Choroid plexus epithelial cell (primary cell): ENCODE measurements around the gene NEK1.

ENCODE experiments used
- DNase-seq: peaks from one replicate; pipeline ENCODE4 v3.0.0-alpha.2; 2010; ENCODE audit warnings: low read depth
- H3K4me3 ChIP-seq: 2 replicates; pipeline ENCODE4 v1.5.1; 2011; ENCODE audit warnings: low read depth, mild to moderate bottlenecking, control low read depth, low read length, moderate library complexity
- TF ChIP-seq, protein P1 (sequence below): conservative IDR thresholded peaks from 2 replicates; pipeline ENCODE4 v1.5.1; 2011; ENCODE audit warnings: low read depth, mild to moderate bottlenecking, control low read depth, inconsistent platforms, low read length, moderate library complexity

Gene NEK1

DNA sequence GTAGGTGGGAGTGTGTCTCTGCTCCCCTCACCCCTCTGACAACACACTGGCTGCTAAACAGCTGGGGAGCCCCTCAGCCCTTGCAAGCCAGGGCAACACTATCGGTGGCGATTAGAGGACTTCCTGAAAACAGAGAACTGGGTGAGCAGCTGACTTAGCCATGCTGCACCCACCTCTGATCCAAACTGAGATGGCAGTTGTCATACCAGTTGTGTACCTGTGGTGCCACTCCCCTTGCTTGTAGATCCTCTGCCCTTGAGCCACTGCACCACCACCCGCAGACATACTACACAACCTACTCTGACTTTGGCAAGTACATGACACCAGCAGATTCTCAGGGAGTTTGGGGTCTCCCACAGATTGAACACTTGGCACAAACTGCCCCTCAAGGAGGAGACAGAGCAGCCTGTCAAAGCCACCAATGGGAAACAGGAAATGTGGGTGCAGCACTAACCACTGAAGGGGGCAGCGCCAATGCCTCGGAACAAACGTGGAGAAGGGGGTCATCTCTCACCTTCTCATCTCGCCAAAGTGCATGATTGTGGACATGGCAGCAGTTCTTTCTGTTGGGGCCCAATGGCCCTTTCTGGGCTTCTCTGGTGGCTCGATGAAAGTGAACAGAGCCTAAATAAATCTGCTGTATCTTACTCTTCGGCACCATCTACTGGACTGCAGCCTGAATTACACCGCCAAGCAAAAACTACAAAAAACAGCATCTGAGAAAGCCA is 119.8 kb downstream of the NEK1 start:
- TF ChIP-seq, protein P1, sequence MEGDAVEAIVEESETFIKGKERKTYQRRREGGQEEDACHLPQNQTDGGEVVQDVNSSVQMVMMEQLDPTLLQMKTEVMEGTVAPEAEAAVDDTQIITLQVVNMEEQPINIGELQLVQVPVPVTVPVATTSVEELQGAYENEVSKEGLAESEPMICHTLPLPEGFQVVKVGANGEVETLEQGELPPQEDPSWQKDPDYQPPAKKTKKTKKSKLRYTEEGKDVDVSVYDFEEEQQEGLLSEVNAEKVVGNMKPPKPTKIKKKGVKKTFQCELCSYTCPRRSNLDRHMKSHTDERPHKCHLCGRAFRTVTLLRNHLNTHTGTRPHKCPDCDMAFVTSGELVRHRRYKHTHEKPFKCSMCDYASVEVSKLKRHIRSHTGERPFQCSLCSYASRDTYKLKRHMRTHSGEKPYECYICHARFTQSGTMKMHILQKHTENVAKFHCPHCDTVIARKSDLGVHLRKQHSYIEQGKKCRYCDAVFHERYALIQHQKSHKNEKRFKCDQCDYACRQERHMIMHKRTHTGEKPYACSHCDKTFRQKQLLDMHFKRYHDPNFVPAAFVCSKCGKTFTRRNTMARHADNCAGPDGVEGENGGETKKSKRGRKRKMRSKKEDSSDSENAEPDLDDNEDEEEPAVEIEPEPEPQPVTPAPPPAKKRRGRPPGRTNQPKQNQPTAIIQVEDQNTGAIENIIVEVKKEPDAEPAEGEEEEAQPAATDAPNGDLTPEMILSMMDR: peak; percentile 89
- DNase-seq: peak; percentile 71
- no peak overlapping the region for H3K4me3 ChIP-seq

DNA sequence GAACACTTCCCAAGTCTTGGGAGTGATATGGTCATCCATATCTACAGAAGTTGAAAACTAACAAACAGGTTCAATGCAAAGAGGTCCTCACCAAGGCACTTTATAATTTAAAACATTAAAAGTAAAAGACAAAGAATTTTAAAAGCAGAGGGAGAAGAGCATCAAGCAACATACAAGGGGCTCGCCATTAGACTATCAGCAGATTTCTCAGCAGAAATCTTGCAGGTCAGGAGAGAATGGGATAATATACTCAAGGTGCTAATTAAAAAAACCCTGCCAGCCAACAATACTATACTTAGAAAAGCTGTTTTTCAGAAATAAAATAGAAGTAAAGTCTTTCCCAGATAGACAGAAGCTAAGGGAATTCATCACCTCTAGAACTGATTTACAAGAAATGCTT is 121.2 kb downstream of the NEK1 start:
- no peak overlapping the region for H3K4me3 ChIP-seq
- DNase-seq: no peak
- TF ChIP-seq, protein P1: no peak

DNA sequence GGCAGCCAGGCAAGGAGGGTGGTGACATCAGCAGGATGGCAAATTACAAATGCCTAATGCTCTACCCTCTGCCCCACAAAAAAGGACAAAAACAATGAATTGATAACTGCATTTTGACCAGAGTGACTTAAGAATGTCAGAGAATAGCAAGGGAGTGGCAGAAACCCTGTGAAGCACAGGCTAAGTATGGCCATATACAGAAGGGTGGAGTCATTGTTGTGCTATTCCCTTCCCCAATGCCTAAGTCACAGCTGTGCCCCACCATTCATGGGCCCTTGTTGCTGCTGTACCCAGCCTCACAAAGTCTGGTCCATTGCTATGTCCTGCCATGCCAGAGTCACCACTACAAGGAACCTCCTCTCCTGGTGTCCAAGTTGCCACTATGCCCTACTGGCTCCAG is 123.1 kb downstream of the NEK1 start:
- DNase-seq: no peak
- TF ChIP-seq, protein P1: no peak

DNA sequence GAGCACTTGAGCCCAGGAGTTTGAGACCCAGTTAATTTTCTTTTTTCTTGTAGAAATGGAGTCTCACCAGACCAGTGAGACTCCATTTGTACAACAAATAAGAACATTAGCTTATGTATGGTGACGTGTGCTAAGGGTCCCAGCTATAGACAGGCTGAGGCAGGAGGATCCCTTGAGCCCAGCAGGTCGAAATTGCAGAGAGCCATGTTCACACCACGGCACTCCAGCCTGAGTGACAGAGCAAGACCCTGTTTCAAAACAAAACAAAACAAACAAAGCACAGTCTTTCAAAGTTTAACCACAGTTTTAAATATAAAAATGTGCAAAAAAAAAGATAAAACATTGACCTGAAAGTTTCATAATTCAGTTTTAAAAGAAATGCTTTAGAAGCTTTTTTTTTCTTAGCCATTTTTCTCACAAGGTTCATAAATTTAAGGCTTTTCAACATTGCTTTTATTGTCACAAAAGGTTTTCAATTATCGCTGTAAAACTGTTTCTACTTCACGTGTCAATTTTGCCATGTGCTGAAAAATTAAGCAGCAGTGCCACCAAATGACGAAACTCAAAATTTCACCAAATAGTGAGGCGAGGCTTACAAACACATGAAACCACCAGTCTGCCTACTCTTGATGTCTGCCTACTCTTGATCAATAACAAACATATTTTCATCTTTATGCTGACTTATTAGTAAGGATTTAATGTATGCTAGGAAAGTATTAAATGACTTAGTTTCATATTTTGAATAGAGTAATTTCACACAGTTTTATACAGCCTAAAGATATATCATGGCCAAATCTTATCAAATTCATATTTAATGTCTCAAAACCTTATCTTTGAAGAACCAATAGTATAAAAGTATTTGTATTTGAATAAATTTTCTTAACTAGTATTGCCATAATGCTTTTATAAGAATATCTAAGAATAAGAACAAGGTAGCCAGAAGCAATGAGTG is 126.3 kb downstream of the NEK1 start:
- TF ChIP-seq, protein P1: peak; percentile 58
- peak; percentile 79 for DNase-seq
- no peak overlapping the region for H3K4me3 ChIP-seq

More for the DNA sequence above, 123.1 kb downstream of the NEK1 start:
- H3K4me3 ChIP-seq: no peak overlapping the region

DNA sequence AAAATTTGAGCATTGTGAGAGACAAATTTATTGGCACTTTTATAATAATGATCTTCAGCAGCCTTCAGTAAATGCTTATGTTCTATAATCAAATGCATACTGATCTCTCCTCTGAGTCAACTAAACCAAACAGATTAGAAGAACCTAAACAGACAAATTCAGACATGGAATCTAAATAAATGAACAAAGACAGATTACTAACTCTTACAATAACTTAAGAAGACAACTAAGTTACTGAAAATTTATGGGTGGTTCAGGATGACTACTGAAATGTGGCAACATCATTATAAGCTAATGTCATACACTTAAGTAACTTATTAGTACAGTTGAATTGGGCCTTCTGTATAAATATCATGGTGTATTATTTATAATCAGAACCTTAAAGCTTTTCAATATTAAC is 127.3 kb downstream of the NEK1 start:
- no peak for DNase-seq
- TF ChIP-seq, protein P1: no peak
- no peak overlapping the region for H3K4me3 ChIP-seq

DNA sequence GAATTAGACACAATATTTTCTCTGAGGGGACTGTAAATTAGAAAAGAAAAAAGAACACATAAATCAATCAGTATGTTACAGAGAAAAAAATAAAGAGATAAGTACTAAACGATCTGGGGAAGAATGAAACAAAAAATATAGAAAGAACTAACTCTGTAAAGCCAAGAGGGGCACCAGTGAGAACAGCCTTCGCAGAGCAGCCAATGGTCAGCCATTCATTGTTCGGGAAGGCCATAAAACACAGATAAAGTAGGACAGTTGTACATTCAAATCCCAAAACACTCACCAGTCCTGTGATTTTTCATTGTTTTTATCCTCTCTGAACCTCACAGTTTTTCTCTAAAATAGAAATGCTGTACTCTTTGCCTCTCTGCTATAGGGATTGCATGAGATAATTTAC is 127.9 kb downstream of the NEK1 start:
- DNase-seq: peak; percentile 27
- H3K4me3 ChIP-seq: no peak overlapping the region

More for the DNA sequence above, 127.9 kb downstream of the NEK1 start:
- TF ChIP-seq, protein P1: peak; percentile 43
